ENCODE measurements around the gene MRGPRF.

- TF ChIP-seq, protein P1, sequence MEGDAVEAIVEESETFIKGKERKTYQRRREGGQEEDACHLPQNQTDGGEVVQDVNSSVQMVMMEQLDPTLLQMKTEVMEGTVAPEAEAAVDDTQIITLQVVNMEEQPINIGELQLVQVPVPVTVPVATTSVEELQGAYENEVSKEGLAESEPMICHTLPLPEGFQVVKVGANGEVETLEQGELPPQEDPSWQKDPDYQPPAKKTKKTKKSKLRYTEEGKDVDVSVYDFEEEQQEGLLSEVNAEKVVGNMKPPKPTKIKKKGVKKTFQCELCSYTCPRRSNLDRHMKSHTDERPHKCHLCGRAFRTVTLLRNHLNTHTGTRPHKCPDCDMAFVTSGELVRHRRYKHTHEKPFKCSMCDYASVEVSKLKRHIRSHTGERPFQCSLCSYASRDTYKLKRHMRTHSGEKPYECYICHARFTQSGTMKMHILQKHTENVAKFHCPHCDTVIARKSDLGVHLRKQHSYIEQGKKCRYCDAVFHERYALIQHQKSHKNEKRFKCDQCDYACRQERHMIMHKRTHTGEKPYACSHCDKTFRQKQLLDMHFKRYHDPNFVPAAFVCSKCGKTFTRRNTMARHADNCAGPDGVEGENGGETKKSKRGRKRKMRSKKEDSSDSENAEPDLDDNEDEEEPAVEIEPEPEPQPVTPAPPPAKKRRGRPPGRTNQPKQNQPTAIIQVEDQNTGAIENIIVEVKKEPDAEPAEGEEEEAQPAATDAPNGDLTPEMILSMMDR (IDR thresholded peaks at IDR 0.05), result no peak
- no peak for TF ChIP-seq POLR2AphosphoS5 (IDR thresholded peaks at IDR 0.05)
Observed at GRCh38 chr11:69050592-69051380, 37.7 kb upstream of the MRGPRF start.
